RWPE1 (cell line): ENCODE data around the gene LCN15.

ENCODE experiments used
- CTCF ChIA-PET: fragments of 350-600 bp; sonication (Branson Sonifier 250); formaldehyde crosslinking; extraction: SDS; loops from one replicate; lab custom pipeline; 2021; lab: Yijun Ruan, JAX
- POLR2A ChIA-PET: fragments of 400-600 bp; formaldehyde crosslinking; extraction: SDS; loops from one replicate; lab custom pipeline; 2020; ENCODE audit warnings: antibody characterized with exemption; ENCODE audit not compliant: low non-redundant PET; lab: Yijun Ruan, JAX
- DNase-seq: peaks from one replicate; pipeline ENCODE4 v3.0.0; 2012; ENCODE audit warnings: low spot score
- H3K27ac ChIP-seq: fragments of 450-650 bp; 2 replicates; pipeline ENCODE4 v1.5.1; 2017
- CTCF ChIP-seq: fragments of 450-650 bp; conservative IDR thresholded peaks from 2 replicates; pipeline ENCODE4 v1.5.1; 2017; ENCODE audit warnings: low read depth, mild to moderate bottlenecking

LCN15 gene

GRCh38 chr9:136760424-136760823 lies 3.9 kb downstream of the LCN15 start:
- no peak for TF ChIP-seq CTCF
- CTCF ChIA-PET, result interaction anchor here (0.7 to 1.4 kb wide), 6 partner anchors 16 to 32 kb away, joined by 3 to 8 read pairs (median 4); no protein-coding TSS in a partner anchor
- POLR2A ChIA-PET, result interaction anchor here (0.6 to 1.0 kb wide), 2 partner anchors 33 to 124 kb away, joined by 3 read pairs; no protein-coding TSS in a partner anchor
- H3K27ac ChIP-seq, result no peak overlapping the region
- DNase-seq, result no peak

GRCh38 chr9:136759436-136760325 lies 4.6 kb downstream of the LCN15 start:
- ChIA-PET POLR2A (no interaction called here), CTCF (interaction anchor here (0.7 to 1.4 kb wide), 6 partner anchors 10 to 33 kb away, joined by 3 to 8 read pairs (median 4); no protein-coding TSS in a partner anchor)
- no peak for DNase-seq
- H3K27ac ChIP-seq, result no peak overlapping the region
- TF ChIP-seq CTCF, result no peak

- DNase-seq, result no peak
- CTCF ChIA-PET, result interaction anchor here (1.0 to 1.3 kb wide), 2 partner anchors 10 to 30 kb away, joined by 3 to 4 read pairs; no protein-coding TSS in a partner anchor
- POLR2A ChIA-PET, result no interaction called here
- TF ChIP-seq CTCF, result no peak
- no peak overlapping the region for H3K27ac ChIP-seq
Measured at GRCh38 chr9:136759001-136759400, 5.3 kb downstream of the LCN15 start.

- H3K27ac ChIP-seq, result no peak overlapping the region
- POLR2A ChIA-PET, result no interaction called here
- DNase-seq, result no peak
- CTCF ChIA-PET, result interaction anchor here (0.5 to 1.3 kb wide), 7 partner anchors 20 to 340 kb away, joined by 3 to 11 read pairs (median 3); partner anchors contain the start of gene NPDC1
- TF ChIP-seq CTCF, result no peak
Measured at GRCh38 chr9:136757751-136758140, 6.6 kb downstream of the LCN15 start.

- ChIA-PET CTCF (interaction anchor here (0.5 to 1.3 kb wide), 3 partner anchors 19 to 341 kb away, joined by 3 to 11 read pairs (median 5); no protein-coding TSS in a partner anchor), POLR2A (no interaction called here)
- no peak overlapping the region for H3K27ac ChIP-seq
- TF ChIP-seq CTCF, result no peak
- DNase-seq, result no peak
Measured at GRCh38 chr9:136757328-136757727, 7.0 kb downstream of the LCN15 start.

- no peak overlapping the region for H3K27ac ChIP-seq
- ChIA-PET CTCF (no interaction called here), POLR2A (no interaction called here)
- TF ChIP-seq CTCF, result no peak
- no peak for DNase-seq
Measured at GRCh38 chr9:136756836-136757235, 7.5 kb downstream of the LCN15 start.
